Retinal pigment epithelial cell (primary cell): Measurements from ENCODE around the gene LYRM1.

Source experiments
- DNase-seq: peaks from one replicate; pipeline ENCODE4 v3.0.0-alpha.2; 2010; ENCODE audit warnings: low read depth
- H3K4me3 ChIP-seq: 2 replicates; pipeline ENCODE4 v1.5.1; 2011; ENCODE audit warnings: mild to moderate bottlenecking, low read length, control low read depth, moderate library complexity
- CTCF ChIP-seq: conservative IDR thresholded peaks from 2 replicates; pipeline ENCODE4 v1.5.1; 2011; ENCODE audit warnings: low read depth, low read length, control low read depth, inconsistent platforms

The LYRM1 gene, protein sequence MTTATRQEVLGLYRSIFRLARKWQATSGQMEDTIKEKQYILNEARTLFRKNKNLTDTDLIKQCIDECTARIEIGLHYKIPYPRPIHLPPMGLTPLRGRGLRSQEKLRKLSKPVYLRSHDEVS

GRCh38 chr16:20900299-20901067, at the start of gene LYRM1, which contains the start of gene DCUN1D3:
TSS of gene LYRM1 (plus strand) at chr16:20900771. CDS start at chr16:20915556, 14,785 bp downstream.
TSS of gene DCUN1D3 (minus strand) at chr16:20900358. CDS start at chr16:20862538, 37,820 bp downstream.
- TF ChIP-seq CTCF: no peak
- peak within 1 kb of the TSS; percentile 91 for H3K4me3 ChIP-seq

GRCh38 chr16:20850981-20851380, 49.6 kb upstream of the LYRM1 start:
- H3K4me3 ChIP-seq: no peak overlapping the region
- no peak for TF ChIP-seq CTCF
- no peak for DNase-seq

More at GRCh38 chr16:20900299-20901067, at the start of gene LYRM1, which contains the start of gene DCUN1D3:
- peak; percentile 98 for DNase-seq

- peak; percentile 86 for DNase-seq
- no peak overlapping the region for H3K4me3 ChIP-seq
- TF ChIP-seq CTCF: no peak
Observed at GRCh38 chr16:20851601-20852000, 49.0 kb upstream of the LYRM1 start.

GRCh38 chr16:20853143-20853542, 47.4 kb upstream of the LYRM1 start:
- TF ChIP-seq CTCF: no peak
- no peak for DNase-seq
- no peak overlapping the region for H3K4me3 ChIP-seq

DNA sequence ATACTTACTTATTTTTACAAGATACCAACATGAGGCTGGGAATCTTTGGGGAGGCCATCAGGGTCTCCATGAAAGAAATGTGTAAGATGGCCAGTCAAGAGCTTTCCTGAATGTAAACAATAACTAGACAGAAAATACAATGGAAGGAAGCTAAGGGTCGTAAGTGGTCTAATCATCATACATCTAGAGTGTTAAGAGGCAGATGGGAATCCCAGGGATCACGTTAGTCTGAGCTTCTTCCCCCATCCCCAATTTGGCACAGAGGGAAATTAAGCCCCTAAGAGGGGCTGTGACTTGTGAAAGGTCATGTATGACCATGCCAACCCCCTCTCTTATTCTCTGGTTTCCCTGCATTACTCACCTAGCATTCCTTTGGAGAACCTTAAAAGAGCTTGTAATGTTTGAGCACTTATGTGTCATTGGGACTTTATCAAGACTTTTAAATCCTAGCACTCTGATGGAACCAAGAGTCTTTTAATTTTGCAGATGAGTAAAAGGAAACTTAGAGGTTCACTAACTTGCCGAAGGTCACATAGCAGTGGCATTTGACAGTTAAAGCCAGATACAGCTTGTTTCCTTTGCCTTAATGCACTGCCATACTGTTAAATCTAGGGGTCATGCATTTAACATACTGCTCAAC, 46.5 kb upstream of the LYRM1 start:
- TF ChIP-seq CTCF: no peak
- DNase-seq: no peak
- no peak overlapping the region for H3K4me3 ChIP-seq

DNA sequence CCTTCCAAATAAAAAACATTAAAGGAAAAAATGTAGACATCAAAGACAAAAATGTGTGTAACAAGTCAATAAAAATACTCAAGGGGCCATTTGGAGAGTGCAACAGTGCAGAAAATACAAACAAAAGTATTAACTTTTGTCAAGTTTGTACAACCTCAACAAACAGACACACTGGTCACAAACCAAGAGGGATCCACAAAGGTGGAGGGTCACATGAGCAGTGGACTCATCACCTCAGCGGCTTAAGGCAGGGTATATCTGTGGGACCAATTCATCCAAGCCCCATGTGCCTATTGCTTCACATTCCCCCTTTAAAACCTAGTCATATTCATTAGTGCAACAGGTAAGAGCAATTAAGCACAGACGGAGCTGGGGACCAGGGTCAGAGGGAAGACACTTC, 45.6 kb upstream of the LYRM1 start:
- no peak for DNase-seq
- TF ChIP-seq CTCF: no peak
- H3K4me3 ChIP-seq: no peak overlapping the region

DNA sequence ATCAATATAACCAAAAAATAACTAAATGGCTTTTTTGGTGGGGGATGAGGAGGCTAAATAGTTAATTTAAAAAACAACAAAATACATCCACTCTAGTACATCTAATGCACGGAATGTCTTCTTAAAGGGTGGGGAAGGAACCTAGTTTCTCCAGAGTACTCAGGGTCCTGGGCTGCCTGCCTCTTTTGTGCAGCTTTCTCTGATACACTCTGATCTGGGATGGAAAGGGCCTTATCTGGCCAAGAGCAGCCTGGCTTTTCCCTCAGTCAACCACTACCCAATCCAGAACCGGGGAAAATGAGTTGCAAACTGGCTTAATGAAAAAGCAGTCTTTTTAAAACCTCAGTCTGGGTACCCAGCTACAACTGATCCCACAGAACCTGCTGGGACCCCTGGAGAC, 43.3 kb upstream of the LYRM1 start:
- H3K4me3 ChIP-seq: no peak overlapping the region
- DNase-seq: no peak
- no peak for TF ChIP-seq CTCF
